ENCODE measurements around the gene IGFBP6. TPM values are rescaled to one million over a fixed set of nuclear protein-coding genes. Genes with fewer than 3 reads are reported as not detected.

IGFBP6 gene
- total RNA-seq, 4 donors from 2014 or later, result 246 to 902 (median 719) TPM

DNA sequence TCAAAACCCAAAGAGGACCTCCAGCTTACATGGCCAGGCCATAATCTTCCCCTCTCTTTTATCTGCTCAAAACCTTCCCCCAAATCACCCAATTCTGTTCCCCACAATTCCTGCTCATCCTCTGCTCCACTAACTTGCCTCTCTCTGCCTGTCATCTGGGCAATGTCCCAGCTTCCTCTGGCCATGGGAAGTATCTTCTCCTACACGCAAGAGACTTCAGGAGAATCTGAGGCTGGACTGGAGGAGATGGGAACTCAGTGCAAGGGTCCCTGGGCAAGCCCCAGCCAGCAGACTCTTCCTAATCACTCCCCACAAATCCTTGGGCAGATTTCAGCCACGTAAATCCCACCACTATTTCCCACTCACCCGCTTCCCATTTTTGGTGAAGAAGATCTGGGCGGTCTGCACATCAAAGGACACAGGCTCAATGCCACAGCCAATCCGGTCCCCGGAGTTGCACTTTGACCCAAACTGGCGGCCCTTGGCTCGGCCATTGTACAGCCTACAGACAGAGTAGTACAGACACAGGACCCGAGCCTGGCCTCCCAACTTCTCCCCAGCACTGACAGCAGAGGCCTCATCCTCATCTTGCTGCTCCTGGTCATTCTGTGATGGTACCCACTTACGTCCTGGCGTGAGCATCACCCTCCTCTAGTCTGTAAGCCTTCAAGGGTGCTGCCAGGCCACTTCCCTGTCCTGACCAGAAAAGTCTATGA, 23.0 kb upstream of the IGFBP6 start:
- TF ChIP-seq, protein P1, sequence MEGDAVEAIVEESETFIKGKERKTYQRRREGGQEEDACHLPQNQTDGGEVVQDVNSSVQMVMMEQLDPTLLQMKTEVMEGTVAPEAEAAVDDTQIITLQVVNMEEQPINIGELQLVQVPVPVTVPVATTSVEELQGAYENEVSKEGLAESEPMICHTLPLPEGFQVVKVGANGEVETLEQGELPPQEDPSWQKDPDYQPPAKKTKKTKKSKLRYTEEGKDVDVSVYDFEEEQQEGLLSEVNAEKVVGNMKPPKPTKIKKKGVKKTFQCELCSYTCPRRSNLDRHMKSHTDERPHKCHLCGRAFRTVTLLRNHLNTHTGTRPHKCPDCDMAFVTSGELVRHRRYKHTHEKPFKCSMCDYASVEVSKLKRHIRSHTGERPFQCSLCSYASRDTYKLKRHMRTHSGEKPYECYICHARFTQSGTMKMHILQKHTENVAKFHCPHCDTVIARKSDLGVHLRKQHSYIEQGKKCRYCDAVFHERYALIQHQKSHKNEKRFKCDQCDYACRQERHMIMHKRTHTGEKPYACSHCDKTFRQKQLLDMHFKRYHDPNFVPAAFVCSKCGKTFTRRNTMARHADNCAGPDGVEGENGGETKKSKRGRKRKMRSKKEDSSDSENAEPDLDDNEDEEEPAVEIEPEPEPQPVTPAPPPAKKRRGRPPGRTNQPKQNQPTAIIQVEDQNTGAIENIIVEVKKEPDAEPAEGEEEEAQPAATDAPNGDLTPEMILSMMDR (IDR thresholded peaks at IDR 0.05), result no peak
- ATAC-seq (ENCODE audit: low FRiP score), result no peak
- DNase-seq (ENCODE audit: low spot score), result no peak

DNA sequence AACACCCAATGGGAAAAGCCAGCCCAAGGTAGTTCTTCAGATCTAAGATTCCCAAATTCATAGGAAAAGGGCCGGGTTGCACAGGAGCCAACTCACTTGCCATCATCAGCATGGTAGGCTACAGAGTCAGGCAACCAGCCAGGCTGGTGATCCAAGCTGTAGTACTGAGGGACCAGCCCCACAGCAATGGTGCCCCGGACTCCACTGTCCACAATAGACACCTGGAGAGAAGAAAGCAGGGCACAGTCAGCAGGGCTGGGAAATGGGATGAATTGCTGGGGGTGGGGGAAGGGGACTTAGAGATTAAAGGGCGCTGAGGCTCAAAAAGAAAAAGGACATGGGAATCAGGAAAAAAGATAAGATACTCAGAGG, 22.5 kb upstream of the IGFBP6 start:
- DNase-seq (ENCODE audit: low spot score) (no peak), ATAC-seq (ENCODE audit: low FRiP score) (no peak)
- TF ChIP-seq, protein P1 (IDR thresholded peaks at IDR 0.05), result no peak

DNA sequence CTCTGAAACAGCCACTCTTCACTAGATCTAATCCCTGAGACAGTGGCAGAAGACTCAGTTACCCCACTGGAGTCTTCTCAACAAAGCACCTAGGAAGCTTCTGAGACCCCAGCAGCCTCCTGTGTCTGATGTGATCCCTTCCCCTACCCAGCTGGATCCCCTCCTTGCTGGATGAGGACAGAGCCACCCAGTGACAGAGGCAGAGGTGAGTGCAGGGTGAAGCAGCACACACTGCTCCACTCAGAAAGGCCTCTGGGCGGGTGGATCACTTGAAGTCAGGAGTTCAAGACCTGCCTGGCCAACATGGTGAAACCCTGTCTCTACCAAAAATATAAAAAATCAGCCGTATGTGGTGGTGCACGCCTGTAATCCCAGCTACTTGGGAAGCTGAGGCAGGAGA, 21.0 kb upstream of the IGFBP6 start:
- no peak for DNase-seq (ENCODE audit: low spot score)
- TF ChIP-seq, protein P1 (IDR thresholded peaks at IDR 0.05), result no peak
- ATAC-seq (ENCODE audit: low FRiP score), result no peak

DNA sequence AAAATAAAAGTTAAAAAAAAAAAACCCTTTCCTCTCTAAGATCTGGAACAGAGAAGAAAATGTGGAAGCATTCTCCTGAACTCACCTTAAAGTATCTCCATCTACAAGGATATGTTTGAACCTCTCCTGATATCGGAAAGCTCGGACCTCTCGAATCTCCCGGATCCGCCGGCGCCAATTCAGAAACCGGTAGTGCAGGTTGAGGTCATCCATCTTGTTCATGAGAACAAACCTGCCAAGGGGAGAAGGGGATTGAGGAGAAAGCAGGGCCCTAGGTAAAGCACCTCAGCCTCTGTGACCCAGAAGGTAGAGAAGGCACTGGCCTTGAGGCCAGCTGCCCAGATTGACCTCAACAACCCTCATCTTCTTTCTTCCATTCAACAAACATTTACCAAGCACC, 20.4 kb upstream of the IGFBP6 start:
- ATAC-seq (ENCODE audit: low FRiP score) (no peak), DNase-seq (ENCODE audit: low spot score) (no peak)
- TF ChIP-seq, protein P1 (IDR thresholded peaks at IDR 0.05), result no peak

DNA sequence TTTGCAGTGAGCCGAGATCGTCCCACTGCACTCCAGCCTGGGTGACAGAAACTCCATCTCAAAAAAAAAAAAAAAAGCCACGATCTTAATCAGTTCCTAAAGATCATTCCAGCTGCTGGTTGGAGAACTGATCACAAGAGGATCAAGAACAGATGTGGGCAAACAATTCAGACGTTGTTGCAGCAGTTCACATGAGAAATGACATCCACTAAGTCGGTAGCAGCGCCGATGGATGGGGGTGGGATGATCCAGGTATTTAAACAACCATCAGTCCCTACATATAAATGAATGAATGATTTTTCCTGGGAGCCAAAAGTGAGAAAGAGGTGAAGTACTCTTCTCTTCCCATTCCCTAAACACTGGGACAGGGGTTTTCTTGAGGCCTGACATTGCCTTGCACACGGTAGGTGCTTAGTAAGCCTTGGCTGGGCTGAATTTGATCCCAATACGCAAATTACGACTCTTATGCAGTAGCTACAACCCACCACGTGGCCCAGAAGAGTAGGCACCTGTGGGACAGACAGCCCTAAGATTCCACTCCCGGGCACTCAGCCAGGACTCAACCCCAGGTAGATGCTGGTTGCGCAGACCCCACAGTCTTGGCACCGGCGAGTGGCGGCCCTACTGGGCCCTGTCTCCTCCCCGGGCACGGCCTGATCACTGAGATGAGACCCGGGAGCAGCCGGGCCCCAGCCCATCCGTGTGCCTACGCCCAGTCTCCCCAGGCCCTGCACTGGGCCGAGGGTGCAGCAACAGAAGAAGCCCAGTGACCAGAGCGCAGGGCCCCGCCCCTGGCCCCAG, 18.8 kb upstream of the IGFBP6 start:
- TF ChIP-seq, protein P1 (IDR thresholded peaks at IDR 0.05), result no peak
- ATAC-seq (ENCODE audit: low FRiP score) (peak; percentile 3), DNase-seq (ENCODE audit: low spot score) (no peak)

DNA sequence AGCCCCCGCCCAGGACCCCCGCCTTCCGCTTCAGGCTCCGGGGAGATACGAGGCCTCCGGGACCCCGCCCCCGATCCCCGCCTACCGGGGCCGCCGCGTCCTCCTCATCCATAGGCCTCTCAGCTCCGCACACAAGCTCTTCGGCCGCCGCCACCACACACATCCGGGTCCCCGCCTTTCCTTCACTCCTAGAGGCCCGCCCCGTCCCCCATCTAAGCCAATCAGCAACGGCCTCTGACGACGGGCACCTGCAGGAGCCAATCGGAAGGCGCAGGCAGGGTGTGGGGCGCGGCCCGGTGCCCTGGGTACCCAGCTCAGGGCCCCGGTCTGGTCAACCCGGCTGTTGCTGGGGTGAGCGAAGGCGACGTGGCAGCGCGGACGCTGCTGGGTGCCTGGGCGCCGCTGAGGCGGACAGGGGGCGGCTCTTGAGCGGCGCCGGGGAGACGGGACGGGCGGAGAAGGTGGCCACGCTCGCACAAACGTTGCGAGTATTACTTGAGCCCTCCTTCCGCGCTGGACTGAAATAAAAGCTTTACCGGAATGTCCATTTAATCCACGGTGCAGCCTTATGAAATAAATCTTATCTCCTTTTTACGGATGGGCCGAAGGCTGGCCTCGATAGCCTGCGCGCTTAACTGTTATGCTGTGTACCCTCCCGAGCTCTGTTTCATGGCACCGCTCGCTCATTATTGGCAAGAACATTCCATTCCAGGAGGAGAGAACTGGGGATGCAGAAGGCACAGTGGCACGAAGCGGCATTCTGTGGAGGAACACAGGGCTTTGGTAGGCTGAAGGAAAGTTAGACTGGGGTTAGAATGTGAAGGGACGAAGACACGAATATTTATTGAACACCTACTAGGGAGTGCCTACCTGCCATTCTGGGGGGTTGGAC, 18.0 kb upstream of the IGFBP6 start, which contains the start of gene SPRYD3:
Gene SPRYD3 (minus strand): TSS at position 165 of the 892 bp plus-strand sequence. CDS start 57 bp downstream, at position 108.
- TF ChIP-seq, protein P1 (IDR thresholded peaks at IDR 0.05), result no peak
- ATAC-seq (ENCODE audit: low FRiP score), result peak; percentile 99
- DNase-seq (ENCODE audit: low spot score), result peak; percentile 90

All from omental fat pad (tissue), 4 donors.